Upper lobe of left lung (tissue), 4 donors: ENCODE measurements around the gene SEZ6L.

Source experiments
- POLR2A ChIP-seq, 4 donors: fragments of 450-650 bp; IDR thresholded peaks; one replicate each; pipeline ENCODE4 v1.5.1; 2016 to 2017; ENCODE audit warnings: antibody characterized with exemption in 4 of 4, mild to moderate bottlenecking in 2 of 4
- POLR2AphosphoS5 ChIP-seq, 2 donors: sonication (generic); formaldehyde crosslinking; IDR thresholded peaks; one replicate each; pipeline ENCODE4 v1.5.1; 2017; ENCODE audit warnings: antibody characterized with exemption in 2 of 2
- TF ChIP-seq, protein P1 (sequence below), 6 experiments: fragments of 450-650 bp in 4 of 6; fragments of 200-600 bp in 2 of 6; sonication (generic) in 2 of 6; IDR thresholded peaks; one replicate each; pipeline ENCODE4 v1.5.1; 2016 to 2019; ENCODE audit warnings: antibody characterized with exemption in 6 of 6

DNA sequence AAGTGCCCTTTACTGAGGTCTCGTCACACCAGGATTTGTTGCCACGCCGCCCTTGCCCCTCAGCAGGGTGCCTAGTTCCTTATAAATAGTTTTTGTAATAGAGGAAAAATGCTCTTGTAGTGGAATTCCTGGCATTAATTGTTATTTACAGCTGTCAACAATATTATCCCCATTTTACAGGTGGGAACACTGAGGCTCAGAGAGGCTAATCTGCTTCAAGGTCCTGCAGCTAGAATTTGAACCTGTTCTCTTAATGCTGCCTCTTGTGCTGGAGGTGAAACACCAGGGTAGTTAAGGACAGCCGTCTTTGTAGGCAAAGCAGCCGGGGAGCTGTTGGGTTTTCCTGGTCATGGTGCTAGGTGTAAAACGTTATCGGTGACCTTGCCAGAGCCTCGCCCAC is 159.0 kb downstream of the SEZ6L start:
- TF ChIP-seq, protein P1, sequence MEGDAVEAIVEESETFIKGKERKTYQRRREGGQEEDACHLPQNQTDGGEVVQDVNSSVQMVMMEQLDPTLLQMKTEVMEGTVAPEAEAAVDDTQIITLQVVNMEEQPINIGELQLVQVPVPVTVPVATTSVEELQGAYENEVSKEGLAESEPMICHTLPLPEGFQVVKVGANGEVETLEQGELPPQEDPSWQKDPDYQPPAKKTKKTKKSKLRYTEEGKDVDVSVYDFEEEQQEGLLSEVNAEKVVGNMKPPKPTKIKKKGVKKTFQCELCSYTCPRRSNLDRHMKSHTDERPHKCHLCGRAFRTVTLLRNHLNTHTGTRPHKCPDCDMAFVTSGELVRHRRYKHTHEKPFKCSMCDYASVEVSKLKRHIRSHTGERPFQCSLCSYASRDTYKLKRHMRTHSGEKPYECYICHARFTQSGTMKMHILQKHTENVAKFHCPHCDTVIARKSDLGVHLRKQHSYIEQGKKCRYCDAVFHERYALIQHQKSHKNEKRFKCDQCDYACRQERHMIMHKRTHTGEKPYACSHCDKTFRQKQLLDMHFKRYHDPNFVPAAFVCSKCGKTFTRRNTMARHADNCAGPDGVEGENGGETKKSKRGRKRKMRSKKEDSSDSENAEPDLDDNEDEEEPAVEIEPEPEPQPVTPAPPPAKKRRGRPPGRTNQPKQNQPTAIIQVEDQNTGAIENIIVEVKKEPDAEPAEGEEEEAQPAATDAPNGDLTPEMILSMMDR (IDR thresholded peaks at IDR 0.05), result no peak
- no peak for TF ChIP-seq POLR2AphosphoS5 (IDR thresholded peaks at IDR 0.05)
- no peak for TF ChIP-seq POLR2A (IDR thresholded peaks at IDR 0.05)
